Activated CD4-positive, alpha-beta T cell treated with anti-CD3 and anti-CD28 coated beads, Interleukin-2, Interleukin-4, amounts not matched to agents 100 ng/mL and 50 ng/mL, durations not matched to agents 16 hours and 8 hours (primary cell): ENCODE results near the gene CACTIN.
A peak's percentile ranks its signal among the peaks of the same experiment; 100 is the strongest.
"Not testable (repeated sequence)": the region's sequence is repeated elsewhere in the genome, so short reads cannot be mapped to it uniquely, and the experiment has no call there.

Experiments
- DNase-seq: peaks from one replicate; pipeline ENCODE4 v3.0.0-alpha.2; 2020; ENCODE audit warnings: low spot score

Gene CACTIN

GRCh38 chr19:3626473-3627350 is at the start of gene CACTIN:
CACTIN (minus strand) TSS chr19:3626790; CDS start chr19:3626762, 28 bp downstream.
- peak; percentile 99 for DNase-seq

- DNase-seq: no peak
Measured at GRCh38 chr19:3674784-3675543, 48.4 kb upstream of the CACTIN start.

GRCh38 chr19:3673506-3674439 is 47.2 kb upstream of the CACTIN start:
- DNase-seq: no peak

DNA sequence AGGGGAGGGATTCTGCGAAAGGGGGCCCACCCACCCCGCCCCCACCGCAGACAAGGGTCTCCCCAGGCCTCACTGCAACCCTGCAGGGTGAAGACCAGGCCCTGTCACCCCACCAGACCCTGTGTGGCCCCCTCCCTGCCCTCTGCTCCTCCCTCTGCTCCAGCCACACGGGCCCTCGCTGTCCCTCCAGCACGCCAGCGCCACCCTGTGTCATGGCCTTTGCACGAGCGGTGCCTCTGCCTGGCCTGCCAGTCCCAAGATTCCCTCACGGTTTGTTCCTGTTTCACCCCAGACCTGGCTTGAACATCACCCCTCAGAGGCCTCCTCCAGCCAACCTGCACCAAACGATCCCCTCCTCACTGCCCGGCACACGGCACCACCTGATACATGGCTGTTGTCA is 46.4 kb upstream of the CACTIN start:
- no peak for DNase-seq

GRCh38 chr19:3672575-3672948 is 46.0 kb upstream of the CACTIN start:
- DNase-seq: no peak

GRCh38 chr19:3671680-3672574 is 45.3 kb upstream of the CACTIN start:
- DNase-seq: no peak

DNA sequence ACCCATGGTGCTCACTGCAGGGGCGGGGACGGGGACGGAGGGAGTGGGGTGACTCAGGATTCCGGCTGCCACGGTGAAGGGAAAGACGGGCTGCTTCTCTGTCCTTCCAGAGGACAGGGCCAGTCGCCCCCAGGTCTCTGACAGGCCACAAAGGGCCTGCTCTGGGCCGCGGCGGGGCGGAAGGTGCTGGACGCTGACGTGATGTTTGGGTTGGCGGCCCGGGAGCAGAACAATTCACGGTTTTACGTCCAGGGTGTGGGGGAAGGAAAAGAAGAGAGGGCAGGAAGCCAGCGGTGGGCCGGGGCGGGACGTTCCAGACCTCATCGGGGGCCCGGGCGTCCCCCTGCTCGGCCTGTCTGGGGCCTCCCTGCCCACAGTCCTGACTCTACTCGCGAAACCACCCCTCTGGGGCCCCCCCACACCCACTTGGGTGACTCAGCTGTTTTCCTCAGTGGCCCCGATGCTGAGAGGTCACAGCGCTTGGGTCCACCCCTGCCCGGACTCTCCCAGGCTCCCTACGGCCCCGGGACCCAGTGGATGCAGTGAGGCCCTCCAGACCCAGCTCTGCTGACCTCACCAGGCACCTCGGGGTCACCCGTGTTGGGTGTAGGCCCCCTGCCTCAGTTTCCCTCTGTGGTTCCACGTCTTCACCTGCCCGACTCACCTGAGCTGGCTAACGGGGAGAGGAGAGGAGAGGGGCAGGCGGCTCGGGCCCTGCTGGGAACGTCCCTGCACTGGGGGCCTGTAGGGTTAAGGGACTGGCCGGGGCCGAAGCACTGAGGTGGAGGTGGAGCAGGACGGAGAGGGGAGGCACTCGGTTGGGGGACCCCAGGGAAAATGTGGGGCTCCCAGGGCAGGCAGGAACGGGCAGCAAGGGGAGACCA is 44.4 kb upstream of the CACTIN start:
- peak; percentile 20 for DNase-seq

GRCh38 chr19:3669947-3670795 is 43.6 kb upstream of the CACTIN start:
- no peak for DNase-seq

- DNase-seq: no peak
Measured at GRCh38 chr19:3669082-3669946, 42.7 kb upstream of the CACTIN start.

- DNase-seq: no peak
Measured at GRCh38 chr19:3668331-3669081, 41.9 kb upstream of the CACTIN start.

DNA sequence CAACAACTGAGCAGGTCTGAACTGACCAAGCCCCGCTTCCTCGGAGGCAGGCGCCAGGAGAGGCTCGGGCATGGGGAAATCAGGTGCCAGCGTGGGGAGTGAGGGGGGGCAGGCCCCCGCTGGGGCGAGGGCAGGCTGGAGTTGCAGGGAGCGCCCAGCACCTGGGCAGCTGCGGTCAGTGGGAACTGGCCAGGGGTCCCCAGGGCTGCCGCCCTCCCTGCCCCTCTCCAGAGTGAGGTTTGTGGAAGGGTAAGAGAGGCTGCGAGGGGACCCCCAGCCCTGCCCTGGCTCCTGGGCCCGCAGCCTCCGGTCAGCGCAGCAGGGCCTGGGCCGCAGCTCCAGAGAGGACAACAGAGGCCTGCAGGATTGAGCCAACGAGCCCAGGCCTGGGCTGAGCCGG is 41.2 kb upstream of the CACTIN start:
- DNase-seq: no peak

GRCh38 chr19:3667037-3667638 is 40.5 kb upstream of the CACTIN start:
- DNase-seq: no peak

DNA sequence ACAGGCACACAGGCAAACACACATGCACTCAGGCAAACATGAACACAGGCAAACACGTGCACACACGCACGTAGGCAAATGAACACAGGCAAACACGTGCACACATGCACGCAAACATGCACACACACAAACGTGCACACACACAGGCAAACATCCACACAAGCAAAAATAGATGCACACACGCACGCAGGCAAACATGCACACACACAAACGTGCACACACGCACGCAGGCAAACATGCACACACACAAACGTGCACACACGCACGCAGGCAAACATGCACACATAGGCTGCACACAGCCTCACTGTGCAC is 39.9 kb upstream of the CACTIN start:
- DNase-seq: not testable (repeated sequence)

GRCh38 chr19:3665681-3666544 is 39.3 kb upstream of the CACTIN start:
- peak; percentile 58 for DNase-seq

GRCh38 chr19:3664879-3665642 is 38.5 kb upstream of the CACTIN start:
- no peak for DNase-seq
